ENCODE results near the gene TMEM150C.

Gene TMEM150C

GRCh38 chr4:82599336-82599735 is 37.5 kb upstream of the TMEM150C start:
- TF ChIP-seq CTCF (IDR thresholded peaks at IDR 0.05; ENCODE audit: control insufficient read depth, insufficient read depth, low read depth, low read length, missing control alignments): no peak
- H3K4me3 ChIP-seq (ENCODE audit: control insufficient read depth, low read depth, low read length): no peak overlapping the region
- DNase-seq (ENCODE audit: low read depth): no peak

GRCh38 chr4:82594456-82594855 is 32.7 kb upstream of the TMEM150C start:
- TF ChIP-seq CTCF (IDR thresholded peaks at IDR 0.05; ENCODE audit: control insufficient read depth, insufficient read depth, low read depth, low read length, missing control alignments): no peak
- DNase-seq (ENCODE audit: low read depth): no peak
- no peak overlapping the region for H3K4me3 ChIP-seq (ENCODE audit: control insufficient read depth, low read depth, low read length)

- no peak for DNase-seq (ENCODE audit: low read depth)
- H3K4me3 ChIP-seq (ENCODE audit: control insufficient read depth, low read depth, low read length): no peak overlapping the region
- no peak for TF ChIP-seq CTCF (IDR thresholded peaks at IDR 0.05; ENCODE audit: control insufficient read depth, insufficient read depth, low read depth, low read length, missing control alignments)
These were observed 31.6 kb upstream of the TMEM150C start for GRCh38 chr4:82593411-82593810.

- DNase-seq (ENCODE audit: low read depth): no peak
- no peak for TF ChIP-seq CTCF (IDR thresholded peaks at IDR 0.05; ENCODE audit: control insufficient read depth, insufficient read depth, low read depth, low read length, missing control alignments)
- no peak overlapping the region for H3K4me3 ChIP-seq (ENCODE audit: control insufficient read depth, low read depth, low read length)
These were observed 30.9 kb upstream of the TMEM150C start for GRCh38 chr4:82592639-82593038.

GRCh38 chr4:82591592-82591991 is 29.8 kb upstream of the TMEM150C start:
- H3K4me3 ChIP-seq (ENCODE audit: control insufficient read depth, low read depth, low read length): no peak overlapping the region
- no peak for TF ChIP-seq CTCF (IDR thresholded peaks at IDR 0.05; ENCODE audit: control insufficient read depth, insufficient read depth, low read depth, low read length, missing control alignments)
- DNase-seq (ENCODE audit: low read depth): no peak

- no peak for DNase-seq (ENCODE audit: low read depth)
- H3K4me3 ChIP-seq (ENCODE audit: control insufficient read depth, low read depth, low read length): no peak overlapping the region
- TF ChIP-seq CTCF (IDR thresholded peaks at IDR 0.05; ENCODE audit: control insufficient read depth, insufficient read depth, low read depth, low read length, missing control alignments): no peak
These were observed 28.0 kb upstream of the TMEM150C start for GRCh38 chr4:82589756-82590155.

GRCh38 chr4:82588771-82589270 is 27.0 kb upstream of the TMEM150C start:
- TF ChIP-seq CTCF (IDR thresholded peaks at IDR 0.05; ENCODE audit: control insufficient read depth, insufficient read depth, low read depth, low read length, missing control alignments): no peak
- no peak overlapping the region for H3K4me3 ChIP-seq (ENCODE audit: control insufficient read depth, low read depth, low read length)
- no peak for DNase-seq (ENCODE audit: low read depth)

Data from AG09309 (cell line).